ENCODE data around the gene LAMA3.

Gene LAMA3

DNA sequence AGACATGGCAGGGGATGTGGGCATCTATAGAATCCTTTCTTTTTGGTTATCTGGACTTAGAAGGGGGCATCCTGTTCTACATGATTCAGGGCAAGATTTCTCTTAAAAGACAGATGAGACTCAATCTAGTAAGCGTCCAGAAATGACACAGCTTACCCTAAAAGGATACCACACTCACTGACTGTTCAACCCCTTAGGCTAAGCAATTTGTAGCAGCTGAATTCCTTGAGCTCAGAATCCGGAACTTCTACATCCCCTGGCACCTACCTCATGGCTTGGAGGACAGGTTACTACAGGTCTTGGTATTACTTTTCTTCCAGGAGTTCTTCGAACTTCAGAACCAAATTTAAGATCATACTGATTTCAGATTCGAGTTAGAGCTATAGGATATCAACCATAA lies 138.4 kb downstream of the LAMA3 start:
- no peak for DNase-seq

- DNase-seq, result peak; percentile 35
Measured at GRCh38 chr18:23828426-23828825, 139.2 kb downstream of the LAMA3 start.

GRCh38 chr18:23832911-23833310 lies 143.7 kb downstream of the LAMA3 start:
- DNase-seq, result no peak

DNA sequence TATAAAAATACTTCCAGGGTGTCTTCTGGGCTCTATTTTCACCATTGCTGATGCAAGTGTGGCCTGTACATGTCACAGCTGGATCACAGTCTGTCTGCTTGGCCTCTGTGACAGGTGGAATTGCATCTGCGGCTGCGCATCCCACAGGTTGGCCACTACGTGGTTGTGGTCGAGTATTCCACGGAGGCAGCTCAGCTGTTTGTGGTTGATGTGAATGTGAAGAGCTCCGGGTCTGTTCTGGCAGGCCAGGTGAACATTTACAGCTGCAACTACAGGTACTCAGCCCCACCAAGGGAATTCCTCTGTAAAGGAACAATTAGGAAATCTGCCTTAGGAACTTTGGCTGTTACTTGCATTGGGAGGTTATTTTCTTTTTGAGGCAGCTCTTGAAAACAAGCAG lies 144.5 kb downstream of the LAMA3 start:
- no peak for DNase-seq

- DNase-seq, result no peak
Measured at GRCh38 chr18:23835091-23835490, 145.8 kb downstream of the LAMA3 start.

GRCh38 chr18:23835506-23835905 lies 146.3 kb downstream of the LAMA3 start:
- DNase-seq, result no peak

GRCh38 chr18:23837591-23837990 lies 148.3 kb downstream of the LAMA3 start:
- peak; percentile 59 for DNase-seq

DNA sequence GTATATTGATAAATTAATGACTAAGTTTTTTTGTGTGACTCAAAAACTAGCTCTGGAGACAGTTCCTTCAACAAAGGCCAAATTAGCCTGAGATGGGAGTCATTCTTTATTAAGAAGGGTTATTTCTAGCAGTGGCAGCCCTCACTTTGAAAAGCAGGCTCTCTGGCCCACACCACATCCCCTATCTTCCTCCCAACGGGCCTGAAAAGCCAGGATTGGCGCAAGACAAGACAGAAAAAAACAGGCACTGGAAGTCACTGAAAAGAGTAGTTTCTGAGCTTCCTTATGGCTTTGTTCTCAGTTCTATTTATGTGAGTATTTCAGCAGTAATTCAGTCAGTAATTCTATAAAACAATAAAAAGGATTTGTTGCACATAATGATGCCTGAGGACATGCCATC lies 149.0 kb downstream of the LAMA3 start:
- DNase-seq, result no peak

DNA sequence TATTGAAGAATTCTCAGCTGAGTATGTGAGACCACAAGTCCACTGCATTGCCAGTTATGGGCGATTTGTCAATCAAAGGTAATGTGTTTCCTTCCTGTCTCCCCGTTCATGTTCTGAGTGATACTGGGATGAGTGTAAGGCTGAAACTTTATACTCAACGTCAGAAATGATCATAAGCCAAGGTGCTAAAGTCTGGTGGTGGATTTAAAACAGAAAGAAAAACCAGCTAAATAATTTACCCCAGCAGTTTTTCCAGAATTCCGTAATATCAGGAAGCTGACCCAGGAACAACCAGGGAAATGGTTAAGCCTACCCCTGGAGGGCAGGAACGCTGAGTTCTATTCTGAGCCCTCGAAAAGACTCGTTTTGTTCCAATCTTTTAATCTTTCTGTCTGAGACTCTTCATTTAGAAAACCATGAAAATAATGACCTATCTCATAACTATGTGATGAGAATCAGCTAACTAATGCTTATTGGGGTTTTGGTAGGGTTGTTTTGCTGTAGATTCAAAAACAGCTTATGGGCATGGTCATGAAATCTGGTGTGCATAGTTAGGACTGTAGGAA lies 149.6 kb downstream of the LAMA3 start:
- peak; percentile 50 for DNase-seq

DNA sequence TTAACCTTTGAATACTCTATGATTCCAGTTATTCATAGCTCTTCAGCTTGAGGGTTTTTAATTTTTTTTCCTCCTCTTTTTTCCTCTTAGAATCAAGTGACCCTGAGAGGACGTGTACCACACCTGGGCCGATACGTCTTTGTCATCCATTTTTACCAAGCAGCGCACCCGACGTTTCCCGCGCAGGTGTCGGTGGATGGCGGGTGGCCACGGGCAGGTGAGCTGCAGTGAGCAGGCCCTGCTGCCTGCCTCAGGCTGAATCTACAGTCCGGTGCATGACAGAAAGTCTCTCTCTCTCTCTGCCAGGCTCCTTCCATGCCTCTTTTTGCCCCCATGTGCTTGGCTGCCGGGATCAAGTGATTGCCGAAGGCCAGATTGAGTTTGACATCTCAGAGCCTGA lies 153.1 kb downstream of the LAMA3 start:
- DNase-seq, result no peak

DNA sequence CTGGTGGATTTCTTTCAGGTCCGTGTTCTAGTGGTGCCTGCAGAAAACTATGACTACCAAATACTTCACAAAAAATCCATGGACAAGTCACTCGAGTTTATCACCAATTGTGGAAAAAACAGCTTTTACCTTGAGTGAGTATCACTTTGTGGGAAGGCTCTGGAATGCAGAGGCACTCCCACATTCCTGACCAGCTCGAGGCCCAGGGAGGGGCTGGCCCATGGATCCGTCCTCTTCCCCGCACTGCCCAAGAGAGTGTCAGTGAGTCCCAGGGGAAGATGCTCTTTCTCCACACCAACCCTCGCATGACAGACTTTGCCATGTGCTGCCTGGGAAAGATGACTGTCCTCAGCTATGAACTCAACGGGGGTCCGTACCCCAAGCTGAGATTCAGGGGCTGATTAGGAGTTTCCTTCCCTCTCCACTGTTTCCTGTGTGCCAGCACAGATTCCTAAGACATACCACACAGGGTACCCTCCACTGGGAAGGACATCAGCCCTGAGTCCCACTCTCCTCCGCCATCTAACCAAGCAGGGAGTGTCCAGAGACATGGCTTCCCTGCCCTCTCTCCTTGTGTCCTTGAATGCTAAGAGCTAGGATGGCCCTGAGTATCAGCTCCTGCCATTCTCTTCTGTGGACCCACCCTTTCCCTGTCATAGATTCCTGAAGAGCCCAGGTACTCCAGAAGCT lies 155.9 kb downstream of the LAMA3 start:
- peak; percentile 39 for DNase-seq

- no peak for DNase-seq
Measured at GRCh38 chr18:23845988-23846630, 156.9 kb downstream of the LAMA3 start.

GRCh38 chr18:23847321-23847986 lies 158.2 kb downstream of the LAMA3 start:
- DNase-seq, result no peak

GRCh38 chr18:23849141-23849540 lies 159.9 kb downstream of the LAMA3 start:
- DNase-seq, result no peak

GRCh38 chr18:23850215-23850614 lies 161.0 kb downstream of the LAMA3 start:
- no peak for DNase-seq

DNA sequence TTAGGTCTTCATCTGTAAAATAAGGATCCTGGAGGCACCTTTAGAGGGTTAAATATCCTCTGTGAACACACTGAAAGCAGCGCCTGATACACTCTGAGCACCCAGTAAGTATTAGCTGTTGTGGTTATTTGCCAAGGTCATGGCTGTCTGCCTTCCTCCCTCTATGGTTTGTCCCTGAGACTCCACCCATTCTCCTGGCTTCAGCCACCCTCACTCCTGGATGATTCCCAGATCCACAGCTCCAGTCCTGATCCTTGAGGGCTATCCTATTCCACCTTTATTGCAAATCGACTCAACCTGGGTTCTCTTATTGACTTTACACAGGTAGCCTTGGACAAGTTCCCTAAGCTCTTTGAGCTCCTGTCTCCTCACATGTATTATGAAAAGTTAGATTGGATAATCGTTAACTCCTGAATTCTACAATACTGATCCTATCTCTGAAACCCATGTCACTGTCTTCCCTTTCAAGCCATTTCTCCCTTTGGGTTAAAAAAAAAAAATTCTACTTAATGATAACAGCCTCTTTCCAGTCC lies 162.3 kb downstream of the LAMA3 start:
- no peak for DNase-seq

DNA sequence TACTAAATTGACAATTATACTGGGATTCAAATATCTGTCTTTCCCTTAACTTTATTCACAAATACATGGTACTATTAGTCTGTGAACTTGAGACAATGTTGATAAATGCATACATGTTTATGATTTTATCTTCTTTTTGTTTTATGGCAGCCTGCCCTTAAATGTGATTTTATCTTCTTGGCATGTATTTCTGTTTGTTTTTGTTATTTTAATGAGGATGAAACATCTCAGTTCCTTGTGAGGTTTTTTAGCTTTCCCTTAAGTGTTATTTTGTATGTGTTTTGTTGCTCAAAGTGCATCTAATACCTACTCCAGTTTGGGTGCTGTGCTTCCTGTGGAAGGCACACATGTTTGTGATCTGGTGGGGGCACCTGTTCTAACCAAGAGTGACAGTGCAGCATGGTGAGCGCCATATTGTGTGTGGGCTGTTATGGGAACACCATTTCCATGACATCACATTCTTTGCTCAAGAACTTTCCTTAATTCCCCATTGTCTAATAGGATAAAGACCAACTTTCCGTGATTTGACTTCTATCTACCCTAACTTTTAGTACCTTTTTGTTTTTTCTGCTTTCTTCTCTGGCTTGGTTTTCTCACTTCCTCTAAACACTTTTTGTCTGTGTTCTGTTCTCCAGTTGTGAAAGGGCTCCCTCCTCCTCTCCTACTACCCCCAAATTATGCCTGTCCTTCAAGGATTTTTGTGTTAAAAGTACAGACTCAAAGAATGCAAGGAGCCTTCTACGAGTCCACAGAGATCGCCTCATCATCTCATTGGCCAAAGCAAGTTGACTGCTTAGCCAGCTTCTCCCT lies 163.2 kb downstream of the LAMA3 start:
- DNase-seq, result no peak

- no peak for DNase-seq
Measured at GRCh38 chr18:23853448-23854195, 164.4 kb downstream of the LAMA3 start.

GRCh38 chr18:23855721-23856120 lies 166.5 kb downstream of the LAMA3 start:
- no peak for DNase-seq

- no peak for DNase-seq
Measured at GRCh38 chr18:23856466-23857163, 167.4 kb downstream of the LAMA3 start.

DNA sequence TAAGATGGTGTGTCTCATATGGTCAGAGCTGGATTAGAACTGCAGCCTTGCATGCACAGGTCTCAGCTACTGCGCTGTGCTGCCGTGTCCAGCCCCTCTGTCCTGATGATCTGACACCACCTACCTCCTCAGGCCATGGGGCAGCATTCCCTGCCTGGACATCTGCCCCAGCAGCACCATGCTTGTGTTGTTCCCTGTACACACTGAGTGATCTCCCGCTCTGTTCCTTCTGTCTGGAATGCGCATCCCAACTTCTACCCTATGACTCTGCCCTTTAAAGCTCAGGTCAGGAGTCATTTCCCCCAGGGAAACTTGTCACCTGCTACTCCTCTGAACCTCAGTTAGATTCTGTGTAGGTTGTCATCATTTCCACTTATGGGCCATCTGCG lies 167.9 kb downstream of the LAMA3 start:
- no peak for DNase-seq

Measured in fibroblast of upper back skin (primary cell).